ENCODE measurements around the gene MAML3.

GRCh38 chr4:140031706-140032105 lies 122.3 kb downstream of the MAML3 start:
- TF ChIP-seq CTCF (IDR thresholded peaks at IDR 0.05; ENCODE audit: low read depth, low read length) (no peak), EZH2phosphoT487 (IDR thresholded peaks at IDR 0.05; ENCODE audit: low read depth) (no peak)
